Measurements from ENCODE around the gene BDNF. TPM values are rescaled to one million over a fixed set of nuclear protein-coding genes. Genes with fewer than 3 reads are reported as not detected.

BDNF gene
- polyA plus RNA-seq, 1 donor from 2014 or later = not detected

DNA sequence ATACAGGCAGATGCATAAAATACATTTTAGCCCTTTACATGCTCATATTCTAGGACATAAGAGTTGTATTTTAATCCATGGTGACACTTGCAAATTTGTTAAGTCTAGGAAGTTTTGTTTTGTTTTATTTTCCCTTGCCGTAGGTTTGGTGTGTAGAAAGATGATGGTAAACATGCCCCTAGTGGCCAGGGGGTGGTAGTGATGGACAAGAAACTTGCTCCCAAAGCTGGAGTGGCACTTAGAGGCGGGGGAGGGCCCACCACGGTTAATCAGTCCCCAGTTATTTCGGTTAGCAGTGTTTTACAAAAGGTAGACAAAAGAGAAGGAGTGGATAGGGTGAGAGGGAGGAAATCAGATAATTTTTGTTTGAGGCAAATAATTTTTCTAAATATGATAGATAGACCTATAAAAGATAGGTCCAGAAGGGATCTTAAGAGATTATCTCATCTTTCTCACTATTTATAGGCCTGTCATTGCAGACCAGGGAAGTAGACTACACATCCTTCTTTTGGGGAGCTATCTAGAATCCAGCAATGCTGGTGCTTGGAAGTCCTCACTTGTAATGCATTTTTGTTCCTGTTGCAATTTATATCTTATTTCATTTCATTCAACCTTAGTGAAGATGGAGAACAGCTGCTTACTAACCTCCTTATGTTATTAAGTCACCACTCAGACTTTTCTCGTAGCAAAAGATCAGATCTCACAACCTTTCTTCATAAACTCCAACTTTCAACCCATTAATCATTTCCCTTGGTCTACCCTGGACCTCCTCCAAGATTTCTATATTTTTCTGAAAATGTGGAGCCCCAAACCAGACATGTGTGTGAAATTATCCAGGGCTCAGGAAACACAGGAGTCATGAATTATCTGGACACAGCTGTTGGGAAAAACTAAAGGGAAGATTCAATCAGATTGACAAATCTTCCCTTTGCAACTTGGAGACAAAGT lies 5.9 kb upstream of the BDNF start:
- no peak for TF ChIP-seq EZH2 (IDR thresholded peaks at IDR 0.05; ENCODE audit: borderline replicate concordance, insufficient read depth, low read length, poor library complexity, severe bottlenecking)
- TF ChIP-seq, protein P1, sequence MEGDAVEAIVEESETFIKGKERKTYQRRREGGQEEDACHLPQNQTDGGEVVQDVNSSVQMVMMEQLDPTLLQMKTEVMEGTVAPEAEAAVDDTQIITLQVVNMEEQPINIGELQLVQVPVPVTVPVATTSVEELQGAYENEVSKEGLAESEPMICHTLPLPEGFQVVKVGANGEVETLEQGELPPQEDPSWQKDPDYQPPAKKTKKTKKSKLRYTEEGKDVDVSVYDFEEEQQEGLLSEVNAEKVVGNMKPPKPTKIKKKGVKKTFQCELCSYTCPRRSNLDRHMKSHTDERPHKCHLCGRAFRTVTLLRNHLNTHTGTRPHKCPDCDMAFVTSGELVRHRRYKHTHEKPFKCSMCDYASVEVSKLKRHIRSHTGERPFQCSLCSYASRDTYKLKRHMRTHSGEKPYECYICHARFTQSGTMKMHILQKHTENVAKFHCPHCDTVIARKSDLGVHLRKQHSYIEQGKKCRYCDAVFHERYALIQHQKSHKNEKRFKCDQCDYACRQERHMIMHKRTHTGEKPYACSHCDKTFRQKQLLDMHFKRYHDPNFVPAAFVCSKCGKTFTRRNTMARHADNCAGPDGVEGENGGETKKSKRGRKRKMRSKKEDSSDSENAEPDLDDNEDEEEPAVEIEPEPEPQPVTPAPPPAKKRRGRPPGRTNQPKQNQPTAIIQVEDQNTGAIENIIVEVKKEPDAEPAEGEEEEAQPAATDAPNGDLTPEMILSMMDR (IDR thresholded peaks at IDR 0.05; ENCODE audit: poor library complexity, severe bottlenecking) = peak; percentile 36
- no peak for TF ChIP-seq RAD21 (conservative IDR thresholded peaks at IDR 0.05)
- TF ChIP-seq TAF1 (IDR thresholded peaks at IDR 0.05; ENCODE audit: low read depth) = no peak
- H3K36me3 ChIP-seq (ENCODE audit: insufficient read depth, low read length) = no peaks in the 10 kb centered on the region
- no peak overlapping the region for H3K4me2 ChIP-seq (ENCODE audit: low read length)
- no peaks in the 10 kb centered on the region for H3K9me3 ChIP-seq (ENCODE audit: low read length)
- no peak overlapping the region for H2AFZ ChIP-seq (ENCODE audit: low read depth, low read length)
- H3K27ac ChIP-seq (ENCODE audit: low read length) = no peak overlapping the region
- H3K9me2 ChIP-seq (ENCODE audit: insufficient read depth, low read length) = no peaks in the 10 kb centered on the region
- no peaks in the 10 kb centered on the region for H3K79me2 ChIP-seq (replicated peaks; ENCODE audit: insufficient read depth, low read length)
- peaks cover 48% of the 10 kb centered on the region for H3K27me3 ChIP-seq (ENCODE audit: insufficient read depth, low read depth, low read length)
- H3K9ac ChIP-seq (ENCODE audit: low read length) = no peak overlapping the region
- H4K20me1 ChIP-seq (ENCODE audit: insufficient read depth) = no peaks in the 10 kb centered on the region
- H3F3A ChIP-seq (ENCODE audit: insufficient read depth, low read length, poor library complexity, severe bottlenecking) = no peaks in the 10 kb centered on the region
- H3K4me3 ChIP-seq (ENCODE audit: low read length) = no peak overlapping the region

GRCh38 chr11:27703481-27703880 lies 3.2 kb upstream of the BDNF start:
- H3K4me3 ChIP-seq (ENCODE audit: low read length) = no peak overlapping the region
- TF ChIP-seq RAD21 (conservative IDR thresholded peaks at IDR 0.05) (peak; percentile 55), SMC3 (conservative IDR thresholded peaks at IDR 0.05; ENCODE audit: poor library complexity) (no peak), POLR2AphosphoS5 (IDR thresholded peaks at IDR 0.05) (no peak)
- TF ChIP-seq, protein P1 (IDR thresholded peaks at IDR 0.05; ENCODE audit: poor library complexity, severe bottlenecking) = peak; percentile 42
- H3K36me3 ChIP-seq (ENCODE audit: insufficient read depth, low read length) = no peaks in the 10 kb centered on the region
- H3K79me2 ChIP-seq (replicated peaks; ENCODE audit: insufficient read depth, low read length) = no peaks in the 10 kb centered on the region
- no peaks in the 10 kb centered on the region for H3K9me3 ChIP-seq (ENCODE audit: low read length)
- no peaks in the 10 kb centered on the region for H3K9me2 ChIP-seq (ENCODE audit: insufficient read depth, low read length)
- H2AFZ ChIP-seq (ENCODE audit: low read depth, low read length) = no peak overlapping the region
- peaks cover 60% of the 10 kb centered on the region for H3K27me3 ChIP-seq (ENCODE audit: insufficient read depth, low read depth, low read length)
- H3K9ac ChIP-seq (ENCODE audit: low read length) = no peak overlapping the region
- H4K20me1 ChIP-seq (ENCODE audit: insufficient read depth) = no peaks in the 10 kb centered on the region
- no peaks in the 10 kb centered on the region for H3F3A ChIP-seq (ENCODE audit: insufficient read depth, low read length, poor library complexity, severe bottlenecking)
- no peak overlapping the region for H3K27ac ChIP-seq (ENCODE audit: low read length)
- H3K4me2 ChIP-seq (ENCODE audit: low read length) = no peak overlapping the region

- no peaks in the 10 kb centered on the region for H4K20me1 ChIP-seq (ENCODE audit: insufficient read depth)
- no peak overlapping the region for H2AFZ ChIP-seq (ENCODE audit: low read depth, low read length)
- no peak overlapping the region for H3K9ac ChIP-seq (ENCODE audit: low read length)
- H3K27ac ChIP-seq (ENCODE audit: low read length) = no peak overlapping the region
- no peaks in the 10 kb centered on the region for H3K36me3 ChIP-seq (ENCODE audit: insufficient read depth, low read length)
- no peaks in the 10 kb centered on the region for H3K9me3 ChIP-seq (ENCODE audit: low read length)
- H3K79me2 ChIP-seq (replicated peaks; ENCODE audit: insufficient read depth, low read length) = no peaks in the 10 kb centered on the region
- TF ChIP-seq SMC3 (conservative IDR thresholded peaks at IDR 0.05; ENCODE audit: poor library complexity) (no peak), EZH2 (IDR thresholded peaks at IDR 0.05; ENCODE audit: borderline replicate concordance, insufficient read depth, low read length, poor library complexity, severe bottlenecking) (no peak), MXI1 (conservative IDR thresholded peaks at IDR 0.05; ENCODE audit: poor library complexity, severe bottlenecking) (no peak), RAD21 (conservative IDR thresholded peaks at IDR 0.05) (no peak), REST (IDR thresholded peaks at IDR 0.05; ENCODE audit: borderline replicate concordance) (no peak), POLR2AphosphoS5 (IDR thresholded peaks at IDR 0.05) (no peak), EP300 (conservative IDR thresholded peaks at IDR 0.05; ENCODE audit: poor library complexity, severe bottlenecking) (no peak), TAF1 (IDR thresholded peaks at IDR 0.05; ENCODE audit: low read depth) (no peak)
- TF ChIP-seq, protein P1 (IDR thresholded peaks at IDR 0.05; ENCODE audit: poor library complexity, severe bottlenecking) = no peak
- no peak overlapping the region for H3K4me3 ChIP-seq (ENCODE audit: low read length)
- H3K27me3 ChIP-seq (ENCODE audit: insufficient read depth, low read depth, low read length) = peaks cover 67% of the 10 kb centered on the region
- H3K9me2 ChIP-seq (ENCODE audit: insufficient read depth, low read length) = no peaks in the 10 kb centered on the region
- no peak overlapping the region for H3K4me2 ChIP-seq (ENCODE audit: low read length)
- no peaks in the 10 kb centered on the region for H3F3A ChIP-seq (ENCODE audit: insufficient read depth, low read length, poor library complexity, severe bottlenecking)
These were observed 2.6 kb upstream of the BDNF start for GRCh38 chr11:27702811-27703210.

Measured in neural cell (in vitro differentiated cells).